Activated naive CD8-positive, alpha-beta T cell (primary cell): ENCODE data around the gene SERPINE2.

Experiments
- H3K27ac Mint-ChIP-seq: one replicate; pipeline ENCODE4 v1.8.0; 2021; ENCODE audit warnings: mixed read lengths
- H3K27me3 Mint-ChIP-seq: one replicate; pipeline ENCODE4 v1.8.0; 2021; ENCODE audit warnings: mixed read lengths
- H3K36me3 Mint-ChIP-seq: one replicate; pipeline ENCODE4 v1.8.0; 2021; ENCODE audit warnings: mixed read lengths
- H3K4me1 Mint-ChIP-seq: one replicate; pipeline ENCODE4 v1.8.0; 2021; ENCODE audit warnings: low read depth, mixed read lengths
- H3K4me3 Mint-ChIP-seq: one replicate; pipeline ENCODE4 v1.8.0; 2021; ENCODE audit warnings: mild to moderate bottlenecking, mixed read lengths
- H3K9me3 Mint-ChIP-seq: one replicate; pipeline ENCODE4 v1.8.0; 2021; ENCODE audit warnings: low read depth, mixed read lengths

Gene SERPINE2

DNA sequence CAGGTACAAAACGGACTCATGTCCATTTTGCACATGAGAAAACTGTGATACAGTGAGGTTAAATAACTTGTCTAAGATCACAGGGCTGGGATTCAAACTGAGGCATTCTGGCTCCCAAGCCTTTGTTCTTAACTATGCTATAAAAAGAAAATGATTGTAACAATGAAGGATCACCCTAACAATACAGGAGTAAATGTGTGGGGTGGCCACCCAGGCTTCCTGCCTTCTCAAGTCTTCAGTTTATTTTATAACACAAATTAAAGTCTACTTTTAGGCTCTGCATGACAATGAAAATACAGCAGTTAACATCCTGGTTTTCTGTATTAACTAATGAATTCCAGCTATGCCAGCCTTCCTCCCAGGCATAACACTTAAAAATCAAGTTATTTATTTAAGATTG lies 101.6 kb downstream of the SERPINE2 start:
- H3K27me3 Mint-ChIP-seq, result no peaks in the 10 kb centered on the region
- H3K27ac Mint-ChIP-seq, result no peak overlapping the region
- peaks cover 13% of the 10 kb centered on the region for H3K36me3 Mint-ChIP-seq
- H3K4me1 Mint-ChIP-seq, result peaks cover 68% of the 10 kb centered on the region
- no peak overlapping the region for H3K4me3 Mint-ChIP-seq
- peaks cover 3% of the 10 kb centered on the region for H3K9me3 Mint-ChIP-seq

DNA sequence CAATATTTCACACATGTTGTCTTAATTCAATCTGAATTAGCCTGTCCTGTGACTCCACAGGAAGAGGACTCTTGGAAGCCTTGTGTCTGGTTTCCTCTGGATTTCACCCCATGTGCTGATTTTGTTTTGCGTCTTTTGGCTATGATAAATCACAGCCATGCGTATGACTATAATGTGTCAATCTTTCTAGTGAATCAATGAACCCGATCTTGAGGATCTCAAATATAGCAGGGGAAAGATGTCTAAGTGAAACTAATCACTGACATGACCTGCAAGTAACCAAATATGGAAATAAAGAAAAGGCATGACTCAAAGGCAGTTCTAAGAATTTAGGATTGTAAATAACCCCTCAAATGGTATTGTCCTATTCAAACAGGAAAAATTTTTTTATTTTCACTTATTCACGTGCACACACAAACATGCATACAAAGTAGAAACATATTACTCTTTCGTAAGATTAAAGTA lies 102.2 kb downstream of the SERPINE2 start:
- peak overlapping the region; percentile 50 for H3K27ac Mint-ChIP-seq
- no peaks in the 10 kb centered on the region for H3K27me3 Mint-ChIP-seq
- H3K36me3 Mint-ChIP-seq, result peaks cover 13% of the 10 kb centered on the region
- peaks cover 3% of the 10 kb centered on the region for H3K9me3 Mint-ChIP-seq
- H3K4me1 Mint-ChIP-seq, result peaks cover 70% of the 10 kb centered on the region
- no peak overlapping the region for H3K4me3 Mint-ChIP-seq

DNA sequence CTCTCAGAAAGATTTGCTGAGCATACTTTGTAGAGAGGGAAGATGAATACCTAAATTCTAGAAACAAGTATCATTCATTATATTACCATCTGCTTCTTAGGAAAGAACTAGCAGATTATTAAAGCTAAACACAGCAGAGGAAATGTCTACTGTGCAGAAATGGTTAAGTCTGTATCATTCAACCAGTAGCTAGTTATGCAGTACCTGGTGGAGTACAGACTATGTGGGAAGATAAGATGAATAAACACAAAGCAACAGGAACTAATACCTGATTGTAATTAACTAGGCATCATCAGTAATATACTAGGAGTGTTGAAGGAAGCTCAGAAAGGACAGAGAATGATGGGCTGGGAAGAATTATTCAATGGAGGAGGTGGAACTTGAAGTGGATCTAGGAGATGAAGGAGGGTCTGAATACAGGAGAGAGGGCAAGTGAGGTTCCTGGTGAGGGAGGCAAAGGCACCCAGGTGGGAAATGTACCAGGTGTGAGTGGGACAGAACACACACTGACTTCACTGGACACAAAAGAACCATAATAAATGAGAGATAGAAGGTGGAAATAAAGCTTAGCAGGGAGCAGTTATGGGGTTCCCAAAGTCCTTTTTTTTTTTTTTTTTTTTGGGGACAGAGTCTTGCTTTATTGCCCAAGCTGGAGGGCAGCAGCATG lies 103.5 kb downstream of the SERPINE2 start:
- Mint-ChIP-seq H3K9me3 (no peaks in the 10 kb centered on the region), H3K4me3 (no peak overlapping the region), H3K27me3 (no peaks in the 10 kb centered on the region), H3K36me3 (peaks cover 9% of the 10 kb centered on the region), H3K4me1 (peaks cover 71% of the 10 kb centered on the region), H3K27ac (peak overlapping the region; percentile 2)

DNA sequence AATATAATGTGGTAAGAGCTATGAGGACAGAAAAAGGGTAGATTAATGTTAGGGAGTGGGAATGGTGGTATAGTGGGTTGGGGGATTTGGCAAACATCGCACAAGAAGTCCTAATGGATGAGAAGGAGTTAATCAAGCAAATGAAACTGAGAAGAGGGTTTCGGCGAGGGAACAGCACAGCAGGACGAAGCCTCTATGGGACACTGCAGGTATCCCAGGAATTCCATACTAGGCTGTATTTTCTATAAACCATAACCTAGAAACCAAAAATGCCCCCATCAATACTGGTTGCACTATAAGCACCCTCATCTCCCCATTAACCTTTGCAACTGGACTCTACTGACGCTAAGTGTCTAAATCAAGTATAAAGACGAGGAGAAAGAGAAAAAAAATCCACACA lies 104.2 kb downstream of the SERPINE2 start:
- no peak overlapping the region for H3K27ac Mint-ChIP-seq
- no peak overlapping the region for H3K4me3 Mint-ChIP-seq
- H3K36me3 Mint-ChIP-seq, result peaks cover 9% of the 10 kb centered on the region
- H3K27me3 Mint-ChIP-seq, result no peaks in the 10 kb centered on the region
- peaks cover 77% of the 10 kb centered on the region for H3K4me1 Mint-ChIP-seq
- H3K9me3 Mint-ChIP-seq, result no peaks in the 10 kb centered on the region

DNA sequence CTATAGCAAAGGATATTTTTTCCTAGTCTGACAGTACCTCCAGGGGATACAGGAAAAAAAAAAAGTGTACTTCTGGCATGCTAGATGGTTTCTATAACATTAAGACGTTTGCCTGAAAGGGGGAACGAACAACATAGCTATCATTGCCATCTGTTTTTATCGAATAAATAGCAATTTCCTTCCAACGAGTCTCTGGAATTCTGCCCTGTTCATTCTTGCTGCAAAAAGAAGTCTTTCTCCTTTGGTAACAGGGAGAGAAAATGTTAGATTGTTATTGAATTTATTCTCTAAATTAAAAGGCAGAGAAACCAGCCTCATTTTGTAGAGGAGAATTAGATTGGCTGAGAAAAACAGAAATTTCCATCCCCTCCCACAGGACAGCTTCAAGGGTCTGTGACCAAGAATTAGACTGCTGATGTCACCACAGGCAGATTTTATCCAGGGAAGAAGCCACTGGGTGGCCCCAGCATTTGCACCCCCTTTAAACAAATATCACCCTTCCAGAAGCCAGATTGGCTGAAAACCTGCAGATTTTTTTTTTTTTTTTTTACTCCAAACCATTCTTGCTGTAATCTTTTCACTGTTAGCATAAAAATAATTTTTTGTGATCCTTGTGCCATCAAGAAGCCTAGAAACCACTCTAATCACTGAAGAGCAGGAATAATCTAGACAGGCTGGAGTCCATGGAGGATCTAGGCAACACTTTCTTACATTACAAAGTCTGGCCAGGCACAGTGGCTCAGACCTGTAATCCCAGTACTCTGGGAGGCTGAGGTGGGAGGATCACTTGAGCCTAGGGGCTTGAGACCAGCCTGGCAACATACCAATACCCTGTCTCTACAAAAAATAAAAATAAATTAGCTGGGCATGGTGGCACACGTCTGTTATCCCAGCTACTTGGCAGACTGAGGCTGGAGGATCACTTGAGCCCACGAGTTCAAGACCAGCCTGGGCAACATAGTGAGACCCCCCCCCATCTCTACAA lies 106.0 kb downstream of the SERPINE2 start:
- Mint-ChIP-seq H3K4me1 (peaks cover 72% of the 10 kb centered on the region), H3K27ac (no peak overlapping the region), H3K36me3 (peaks cover 4% of the 10 kb centered on the region), H3K27me3 (no peaks in the 10 kb centered on the region), H3K9me3 (no peaks in the 10 kb centered on the region), H3K4me3 (no peak overlapping the region)

DNA sequence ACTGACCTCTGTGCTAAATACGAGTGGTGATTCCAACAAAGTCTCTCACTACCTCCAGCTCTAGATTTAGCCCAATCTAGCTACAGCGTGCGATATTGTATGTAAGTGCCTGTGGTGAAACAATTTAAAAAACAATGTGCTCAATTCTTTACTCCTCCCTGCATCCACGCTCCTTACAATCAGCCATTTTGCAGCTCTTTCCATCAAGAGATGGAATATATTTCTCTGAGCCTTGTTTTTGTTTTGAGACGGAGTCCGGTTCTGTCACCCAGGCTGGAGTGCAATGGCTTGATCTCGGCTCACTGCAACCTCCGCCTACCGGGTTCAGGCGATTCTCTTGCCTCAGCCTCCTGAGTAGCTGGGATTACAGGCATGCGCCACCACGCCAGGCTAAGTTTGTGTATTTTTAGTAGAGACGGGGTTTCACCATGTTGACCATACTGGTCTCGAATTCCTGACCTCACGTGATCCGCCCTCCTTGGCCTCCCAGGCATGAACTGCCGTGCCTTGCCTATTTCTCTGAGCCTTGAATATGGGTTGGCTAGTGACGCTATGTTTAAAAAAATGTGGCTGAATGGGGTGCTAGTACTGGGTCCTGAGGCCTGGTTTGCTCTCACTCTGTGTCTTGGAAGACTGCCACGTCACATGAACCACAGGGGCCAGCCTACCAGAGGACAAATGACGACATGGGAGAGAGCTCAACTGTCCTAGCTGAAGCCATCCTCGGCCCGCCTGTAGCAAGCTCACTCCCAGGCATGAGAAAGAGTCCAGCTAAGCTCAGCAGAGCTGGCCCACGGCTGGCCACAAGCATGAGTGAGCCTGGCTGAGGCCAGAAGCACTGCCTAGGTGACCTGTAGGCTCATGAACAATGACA lies 108.7 kb downstream of the SERPINE2 start:
- Mint-ChIP-seq H3K4me3 (peak overlapping the region; percentile 56), H3K27me3 (no peaks in the 10 kb centered on the region), H3K36me3 (peaks cover 3% of the 10 kb centered on the region), H3K27ac (peak overlapping the region; percentile 66), H3K4me1 (peaks cover 53% of the 10 kb centered on the region), H3K9me3 (no peaks in the 10 kb centered on the region)

DNA sequence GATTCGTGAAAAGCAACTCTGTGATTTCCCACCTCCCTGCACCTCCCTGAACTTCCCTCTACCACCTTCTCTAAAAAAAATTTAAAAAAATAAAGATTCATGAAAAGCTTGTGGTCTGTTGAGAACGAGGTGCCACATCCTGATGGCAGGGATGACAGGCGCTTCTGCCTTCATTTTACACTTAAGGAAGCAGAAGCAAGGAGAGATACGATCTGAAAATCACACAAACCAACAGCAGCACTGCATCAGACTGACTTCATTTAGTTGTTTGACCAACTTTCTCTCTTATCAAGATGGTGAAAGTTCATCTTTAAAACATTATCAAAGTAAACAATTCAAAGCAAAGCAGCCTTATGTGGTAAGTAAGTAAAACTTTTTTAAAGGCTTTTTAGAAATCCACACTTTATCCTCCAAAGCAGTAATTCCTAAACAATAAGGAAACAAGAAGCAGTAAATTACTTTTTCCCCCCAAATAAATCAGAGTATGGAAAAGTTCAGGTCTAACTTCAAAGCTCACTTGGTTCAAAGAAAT lies 109.4 kb downstream of the SERPINE2 start:
- no peaks in the 10 kb centered on the region for H3K9me3 Mint-ChIP-seq
- H3K4me3 Mint-ChIP-seq, result peak overlapping the region; percentile 56
- H3K4me1 Mint-ChIP-seq, result peaks cover 46% of the 10 kb centered on the region
- no peaks in the 10 kb centered on the region for H3K27me3 Mint-ChIP-seq
- H3K36me3 Mint-ChIP-seq, result peaks cover 3% of the 10 kb centered on the region
- H3K27ac Mint-ChIP-seq, result peak overlapping the region; percentile 54

DNA sequence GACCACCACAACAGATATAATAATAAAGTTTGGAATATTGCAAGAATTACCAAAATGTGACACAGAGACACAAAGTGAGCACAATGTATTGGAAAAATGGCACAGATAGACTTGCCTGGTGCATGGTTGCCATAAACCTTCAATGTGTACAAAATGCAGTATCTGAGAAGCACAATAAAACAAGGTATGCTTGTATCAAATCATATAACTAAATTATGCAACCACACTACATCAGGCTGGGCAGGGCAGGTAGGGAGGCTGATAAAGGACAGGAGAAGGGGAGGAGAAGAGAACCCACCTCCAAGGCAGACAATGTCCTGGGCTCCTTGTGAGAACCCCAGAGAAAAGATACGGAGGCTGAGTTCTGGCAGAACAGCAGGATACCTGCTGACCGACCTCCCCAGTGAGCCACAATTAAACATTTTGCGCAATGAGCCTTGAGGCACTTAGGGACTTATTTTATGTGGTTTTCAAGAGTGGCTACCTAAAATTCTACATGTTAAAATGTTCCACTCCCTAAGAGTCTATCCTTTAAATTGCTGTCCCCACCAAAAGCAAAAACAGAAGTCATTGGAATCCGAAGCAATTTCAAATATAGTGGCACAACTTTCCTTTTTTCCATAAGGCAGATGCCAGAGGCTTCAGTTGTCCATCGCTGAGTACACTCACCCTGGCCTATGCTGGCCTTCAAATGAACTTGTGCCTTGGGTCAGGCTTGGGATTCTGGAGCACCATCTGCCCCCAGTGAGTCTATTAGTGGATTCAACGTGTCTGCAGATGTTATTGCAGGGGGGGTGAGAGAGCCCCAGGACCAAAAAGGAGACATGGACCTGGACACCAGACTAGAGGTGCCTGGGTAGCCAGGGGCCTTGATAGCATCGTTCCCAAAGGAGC lies 110.7 kb downstream of the SERPINE2 start:
- Mint-ChIP-seq H3K9me3 (no peaks in the 10 kb centered on the region), H3K36me3 (peaks cover 3% of the 10 kb centered on the region)

DNA sequence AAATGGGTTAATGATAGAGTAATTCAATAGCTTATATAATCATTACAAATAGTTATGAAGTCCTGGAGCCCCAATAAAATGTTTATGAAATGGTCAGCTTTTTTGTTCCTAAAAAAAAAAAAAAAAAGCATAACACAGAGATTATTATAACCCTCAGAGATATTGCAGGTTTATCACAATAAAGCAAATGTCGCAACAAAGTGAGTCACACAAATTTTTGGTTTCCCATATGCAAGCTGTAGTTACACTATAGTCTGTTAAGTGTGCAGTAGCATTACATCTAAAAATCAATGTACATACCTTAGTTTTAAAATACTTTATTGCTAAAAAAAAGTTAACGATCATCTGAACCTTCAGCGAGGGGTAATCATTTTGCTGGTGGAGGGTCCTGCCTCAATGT lies 114.0 kb downstream of the SERPINE2 start:
- Mint-ChIP-seq H3K4me1 (peaks cover 23% of the 10 kb centered on the region), H3K4me3 (no peak overlapping the region), H3K27me3 (no peaks in the 10 kb centered on the region), H3K36me3 (peaks cover 13% of the 10 kb centered on the region), H3K9me3 (no peaks in the 10 kb centered on the region), H3K27ac (no peak overlapping the region)

More for the DNA sequence above, 110.7 kb downstream of the SERPINE2 start:
- Mint-ChIP-seq H3K4me3 (no peak overlapping the region), H3K27me3 (no peaks in the 10 kb centered on the region), H3K27ac (peak overlapping the region; percentile 54), H3K4me1 (peaks cover 42% of the 10 kb centered on the region)
